Right lobe of liver (tissue), 4 donors: ENCODE results near the gene KRTAP4-9.

Source experiments
- POLR2A ChIP-seq: fragments of 450-650 bp; IDR thresholded peaks from one replicate; pipeline ENCODE4 v1.6.1; 2017; ENCODE audit warnings: antibody characterized with exemption, mild to moderate bottlenecking
- TF ChIP-seq, protein P1 (sequence below), 4 donors: fragments of 200-600 bp in 3 of 4; fragments of 450-650 bp in 1 of 4; IDR thresholded peaks; one replicate each; pipeline versions ENCODE4 v1.5.1 to v1.8.0; 2016 to 2022; ENCODE audit warnings: antibody characterized with exemption in 4 of 4, mild to moderate bottlenecking in 2 of 4
- donor health status: DM: no; HTN: no; CAD: no.
- donor health status: DM: no; HTN: no; CAD: no.
- donor health status: DM: no; HTN: yes; CAD: no.

DNA sequence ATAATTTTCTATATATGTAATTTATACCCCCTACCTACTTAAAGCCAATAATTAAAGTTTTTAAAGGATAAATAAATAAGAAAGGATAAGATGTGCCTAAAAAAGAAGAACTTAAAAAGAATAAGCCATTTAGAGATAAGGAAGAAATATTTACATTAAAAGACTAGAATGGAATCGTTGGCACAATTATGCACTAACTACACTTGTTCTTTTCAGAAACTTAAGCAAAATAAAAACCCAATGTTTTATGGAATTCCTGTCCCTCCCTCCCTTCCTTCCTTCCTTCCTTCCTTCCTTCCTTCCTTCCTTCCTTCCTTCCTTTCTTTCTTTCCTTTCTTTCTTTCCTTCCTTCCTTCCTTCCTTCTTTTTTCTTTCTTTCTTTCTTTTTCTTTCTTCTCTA, 39.7 kb downstream of the KRTAP4-9 start:
- TF ChIP-seq POLR2A: no peak
- TF ChIP-seq, protein P1, sequence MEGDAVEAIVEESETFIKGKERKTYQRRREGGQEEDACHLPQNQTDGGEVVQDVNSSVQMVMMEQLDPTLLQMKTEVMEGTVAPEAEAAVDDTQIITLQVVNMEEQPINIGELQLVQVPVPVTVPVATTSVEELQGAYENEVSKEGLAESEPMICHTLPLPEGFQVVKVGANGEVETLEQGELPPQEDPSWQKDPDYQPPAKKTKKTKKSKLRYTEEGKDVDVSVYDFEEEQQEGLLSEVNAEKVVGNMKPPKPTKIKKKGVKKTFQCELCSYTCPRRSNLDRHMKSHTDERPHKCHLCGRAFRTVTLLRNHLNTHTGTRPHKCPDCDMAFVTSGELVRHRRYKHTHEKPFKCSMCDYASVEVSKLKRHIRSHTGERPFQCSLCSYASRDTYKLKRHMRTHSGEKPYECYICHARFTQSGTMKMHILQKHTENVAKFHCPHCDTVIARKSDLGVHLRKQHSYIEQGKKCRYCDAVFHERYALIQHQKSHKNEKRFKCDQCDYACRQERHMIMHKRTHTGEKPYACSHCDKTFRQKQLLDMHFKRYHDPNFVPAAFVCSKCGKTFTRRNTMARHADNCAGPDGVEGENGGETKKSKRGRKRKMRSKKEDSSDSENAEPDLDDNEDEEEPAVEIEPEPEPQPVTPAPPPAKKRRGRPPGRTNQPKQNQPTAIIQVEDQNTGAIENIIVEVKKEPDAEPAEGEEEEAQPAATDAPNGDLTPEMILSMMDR (IDR thresholded peaks at IDR 0.05): no peak
